ENCODE data around the gene PRKAR2B.
A peak's percentile ranks its signal among the peaks of the same experiment; 100 is the strongest.
"Not testable (repeated sequence)": the region's sequence is repeated elsewhere in the genome, so short reads cannot be mapped to it uniquely, and the experiment has no call there.

PRKAR2B gene

GRCh38 chr7:107079212-107079940, 34.9 kb downstream of the PRKAR2B start:
- DNase-seq = no peak

- DNase-seq = no peak
These were observed 35.6 kb downstream of the PRKAR2B start for GRCh38 chr7:107080099-107080505.

- DNase-seq = no peak
These were observed 36.0 kb downstream of the PRKAR2B start for GRCh38 chr7:107080533-107080932.

- DNase-seq = no peak
These were observed 40.7 kb downstream of the PRKAR2B start for GRCh38 chr7:107085180-107085579.

GRCh38 chr7:107089627-107090026, 45.1 kb downstream of the PRKAR2B start:
- no peak for DNase-seq

GRCh38 chr7:107090457-107090856, 46.0 kb downstream of the PRKAR2B start:
- DNase-seq = no peak

GRCh38 chr7:107091306-107091705, 46.8 kb downstream of the PRKAR2B start:
- DNase-seq = no peak

- not testable (repeated sequence) for DNase-seq
These were observed 49.2 kb downstream of the PRKAR2B start for GRCh38 chr7:107093671-107094070.

- not testable (repeated sequence) for DNase-seq
These were observed 54.6 kb downstream of the PRKAR2B start for GRCh38 chr7:107099154-107099553.

GRCh38 chr7:107100824-107101223, 56.3 kb downstream of the PRKAR2B start:
- no peak for DNase-seq

- peak; percentile 44 to 47 for DNase-seq
These were observed 58.9 kb downstream of the PRKAR2B start for GRCh38 chr7:107103369-107103768.

- DNase-seq = peak; percentile 28 to 35
These were observed 60.3 kb downstream of the PRKAR2B start for GRCh38 chr7:107104801-107105200.

GRCh38 chr7:107105591-107106245, 61.2 kb downstream of the PRKAR2B start:
- no peak for DNase-seq

GRCh38 chr7:107108793-107109371, 64.4 kb downstream of the PRKAR2B start:
- no peak for DNase-seq

- DNase-seq = no peak
These were observed 65.5 kb downstream of the PRKAR2B start for GRCh38 chr7:107109955-107110354.

GRCh38 chr7:107111196-107111595, 66.7 kb downstream of the PRKAR2B start:
- DNase-seq = no peak

GRCh38 chr7:107113866-107114265, 69.4 kb downstream of the PRKAR2B start:
- DNase-seq = no peak

- DNase-seq = no peak
These were observed 70.6 kb downstream of the PRKAR2B start for GRCh38 chr7:107115114-107115513.

GRCh38 chr7:107115762-107116540, 71.4 kb downstream of the PRKAR2B start:
- DNase-seq = peak; percentile 74

- peak; percentile 53 to 75 for DNase-seq
These were observed 73.8 kb downstream of the PRKAR2B start for GRCh38 chr7:107118109-107118900.

- DNase-seq = no peak
These were observed 75.0 kb downstream of the PRKAR2B start for GRCh38 chr7:107119376-107120105.

Measured in inflammatory macrophage (primary cell).